Peyer's patch (tissue), 4 donors: Measurements from ENCODE around the gene MATR3.

Experiments used
- CTCF ChIP-seq, 6 experiments: fragments of 450-650 bp in 4 of 6; fragments of 200-600 bp in 2 of 6; sonication (generic) in 1 of 6; IDR thresholded peaks; one replicate each; pipeline ENCODE4 v1.5.1; 2017 to 2019; ENCODE audit warnings: antibody characterized with exemption in 6 of 6, mild to moderate bottlenecking in 3 of 6, moderate library complexity in 1 of 6
- POLR2A ChIP-seq, 2 donors: fragments of 450-650 bp; IDR thresholded peaks; one replicate each; pipeline ENCODE4 v1.5.1; 2017; ENCODE audit warnings: antibody characterized with exemption in 2 of 2, mild to moderate bottlenecking in 2 of 2, moderate library complexity in 2 of 2

- TF ChIP-seq CTCF (IDR thresholded peaks at IDR 0.05) = no peak
- no peak for TF ChIP-seq POLR2A (IDR thresholded peaks at IDR 0.05)
These were observed 46.5 kb downstream of the MATR3 start for GRCh38 chr5:139340051-139340450.
